Kidney epithelial cell (primary cell): ENCODE data around the gene VAMP3. TPM values are rescaled to one million over a fixed set of nuclear protein-coding genes. Genes with fewer than 3 reads are reported as not detected.
A peak's percentile ranks its signal among the peaks of the same experiment; 100 is the strongest.

Experiments
- DNase-seq: peaks from one replicate; pipeline ENCODE4 v3.0.0-alpha.2; 2010; ENCODE audit warnings: low read depth
- H3K27me3 ChIP-seq: 2 replicates; pipeline ENCODE4 v1.6.0; 2011; ENCODE audit warnings: low read length; ENCODE audit not compliant: control insufficient read depth, insufficient read depth
- H3K36me3 ChIP-seq: 2 replicates; pipeline ENCODE4 v1.5.1; 2011; ENCODE audit warnings: low read length; ENCODE audit not compliant: control insufficient read depth, insufficient read depth
- H3K4me3 ChIP-seq: 2 replicates; pipeline ENCODE4 v1.5.1; 2011; ENCODE audit warnings: low read depth, mild to moderate bottlenecking, control low read depth, low read length
- CTCF ChIP-seq: IDR thresholded peaks from 2 replicates; pipeline ENCODE4 v1.5.1; 2011; ENCODE audit warnings: mild to moderate bottlenecking, moderate library complexity, low read length, control low read depth, inconsistent platforms; ENCODE audit not compliant: insufficient read depth, poor library complexity, severe bottlenecking
- total RNA-seq: library from RNA; depleted of rRNA; stranded (reverse); fragments of >200 nt; gene quantifications from 2 replicates; pipeline ENCODE4 v1.2.3, GENCODE V29; 2015

VAMP3 gene
- total RNA-seq, 1 donor from 2014 or later, result 133 TPM

- TF ChIP-seq CTCF, result no peak
- DNase-seq, result no peak
- Histone ChIP-seq H3K36me3 (no peaks in the 10 kb centered on the region), H3K27me3 (no peaks in the 10 kb centered on the region), H3K4me3 (no peak overlapping the region)
These were observed 9.9 kb downstream of the VAMP3 start for GRCh38 chr1:7780976-7781375.

- H3K4me3 ChIP-seq, result no peak overlapping the region
- DNase-seq, result no peak
- TF ChIP-seq CTCF, result no peak
- no peaks in the 10 kb centered on the region for H3K27me3 ChIP-seq
- no peaks in the 10 kb centered on the region for H3K36me3 ChIP-seq
These were observed 10.4 kb downstream of the VAMP3 start for GRCh38 chr1:7781501-7781900.

GRCh38 chr1:7781923-7782495 lies 10.9 kb downstream of the VAMP3 start:
- TF ChIP-seq CTCF, result no peak
- Histone ChIP-seq H3K4me3 (no peak overlapping the region), H3K27me3 (no peaks in the 10 kb centered on the region), H3K36me3 (no peaks in the 10 kb centered on the region)
- DNase-seq, result no peak

GRCh38 chr1:7783178-7783711 lies 12.1 kb downstream of the VAMP3 start:
- TF ChIP-seq CTCF, result no peak
- Histone ChIP-seq H3K4me3 (peak overlapping the region; percentile 55), H3K27me3 (no peaks in the 10 kb centered on the region), H3K36me3 (no peaks in the 10 kb centered on the region)
- DNase-seq, result no peak

- no peak for TF ChIP-seq CTCF
- Histone ChIP-seq H3K4me3 (peak within 1 kb of the TSS; percentile 55), H3K27me3 (no peaks in the 10 kb centered on the region), H3K36me3 (no peaks in the 10 kb centered on the region)
- DNase-seq, result peak; percentile 80
These were observed 12.9 kb downstream of the VAMP3 start, which contains the start of gene PER3 for GRCh38 chr1:7783826-7784491. PER3 (plus strand) TSS chr1:7784291; CDS start chr1:7784878, 587 bp downstream.

GRCh38 chr1:7784492-7785071 lies 13.5 kb downstream of the VAMP3 start:
- TF ChIP-seq CTCF, result no peak

More at GRCh38 chr1:7784492-7785071, 13.5 kb downstream of the VAMP3 start:
- Histone ChIP-seq H3K27me3 (no peaks in the 10 kb centered on the region), H3K4me3 (peak overlapping the region; percentile 39), H3K36me3 (no peaks in the 10 kb centered on the region)
- no peak for DNase-seq
